22Rv1 (cell line): Measurements from ENCODE around the gene OR10G7.

ENCODE experiments used
- CTCF ChIP-seq: fragments of 450-650 bp; IDR thresholded peaks from 2 replicates; pipeline ENCODE4 v1.5.1; 2017; ENCODE audit warnings: mild to moderate bottlenecking
- ZFX ChIP-seq: fragments of 450-650 bp; IDR thresholded peaks from 2 replicates; pipeline ENCODE4 v1.6.1; 2017; ENCODE audit warnings: antibody characterized with exemption, borderline replicate concordance

GRCh38 chr11:124041254-124041653 lies at the start of gene OR10G7:
- TF ChIP-seq CTCF (no peak), ZFX (no peak)
